WTC11 (cell line): Measurements from ENCODE around the gene FBXO41. TPM values are rescaled to one million over a fixed set of nuclear protein-coding genes. Genes with fewer than 3 reads are reported as not detected.

Source experiments
- ATAC-seq: fragments of 200-7000 bp; cut with Tn5 transposase; 2 replicates; pipeline ENCODE4 v1.10.0; 2021; ENCODE audit warnings: mild to moderate bottlenecking, moderate library complexity
- CTCF ChIA-PET: fragments of 300-600 bp; sonication (Branson Sonifier 250); formaldehyde crosslinking; loops from one replicate; lab custom pipeline; 2021; ENCODE audit warnings: antibody characterized with exemption; lab: Charles Lee
- POLR2A ChIA-PET: fragments of 350-600 bp; sonication (Branson Sonifier 250); formaldehyde crosslinking; loops from one replicate; lab custom pipeline; 2021; ENCODE audit warnings: antibody characterized with exemption; lab: Charles Lee
- DNase-seq: peaks from one replicate; pipeline ENCODE4 v3.0.0; 2021; ENCODE audit warnings: low spot score
- H3K27ac Mint-ChIP-seq: 2 replicates; pipeline ENCODE4 v1.8.0; 2021; ENCODE audit warnings: mixed read lengths
- H3K27me3 Mint-ChIP-seq: 2 replicates; pipeline ENCODE4 v1.8.0; 2021; ENCODE audit warnings: low read depth, mild to moderate bottlenecking, moderate library complexity, mixed read lengths
- H3K36me3 Mint-ChIP-seq: 2 replicates; pipeline ENCODE4 v1.8.0; 2021; ENCODE audit warnings: mixed read lengths
- H3K4me1 Mint-ChIP-seq: 2 replicates; pipeline ENCODE4 v1.8.0; 2022; ENCODE audit warnings: mixed read lengths
- H3K4me3 Mint-ChIP-seq: 2 replicates; pipeline ENCODE4 v1.8.0; 2021; ENCODE audit warnings: mild to moderate bottlenecking, moderate library complexity, mixed read lengths
- H3K9me3 Mint-ChIP-seq: 2 replicates; pipeline ENCODE4 v1.8.0; 2021; ENCODE audit warnings: mixed read lengths
- ARID4B ChIP-seq: sonication (generic); formaldehyde crosslinking; IDR thresholded peaks from 2 replicates; pipeline ENCODE4 v1.8.0; 2023; ENCODE audit warnings: missing genetic modification reagents, mild to moderate bottlenecking, borderline replicate concordance
- ATF2 ChIP-seq: sonication (generic); formaldehyde crosslinking; IDR thresholded peaks from 2 replicates; pipeline ENCODE4 v1.8.1; 2022; ENCODE audit warnings: low read depth, missing genetic modification reagents, borderline replicate concordance
- CBFB ChIP-seq: sonication (generic); formaldehyde crosslinking; IDR thresholded peaks from 2 replicates; pipeline ENCODE4 v1.8.1; 2022; ENCODE audit warnings: mild to moderate bottlenecking, low read depth, missing genetic modification reagents
- CTCF ChIP-seq: fragments of 200-600 bp; IDR thresholded peaks from 2 replicates; pipeline ENCODE4 v1.8.0; 2022; ENCODE audit warnings: antibody characterized with exemption
- EMX1 ChIP-seq: fragments of 250-450 bp; sonication (Bioruptor Pico); IDR thresholded peaks from 2 replicates; pipeline ENCODE4 v1.8.0; 2021; ENCODE audit warnings: mild to moderate bottlenecking
- FOXJ3 ChIP-seq: sonication (generic); formaldehyde crosslinking; IDR thresholded peaks from 2 replicates; pipeline ENCODE4 v1.9.0; 2021; ENCODE audit warnings: missing genetic modification reagents, mild to moderate bottlenecking, borderline replicate concordance
- FOXP1 ChIP-seq: sonication (generic); formaldehyde crosslinking; IDR thresholded peaks from 2 replicates; pipeline ENCODE4 v1.8.0; 2022; ENCODE audit warnings: missing genetic modification reagents, mild to moderate bottlenecking, moderate library complexity, borderline replicate concordance
- GRHL2 ChIP-seq: fragments of 250-450 bp; sonication (Bioruptor Pico); IDR thresholded peaks from 2 replicates; pipeline ENCODE4 v1.8.0; 2022; ENCODE audit warnings: mild to moderate bottlenecking, moderate library complexity; ENCODE audit not compliant: insufficient replicate concordance, severe bottlenecking
- HMGXB4 ChIP-seq: sonication (generic); formaldehyde crosslinking; IDR thresholded peaks from 2 replicates; pipeline ENCODE4 v1.8.1; 2023; ENCODE audit warnings: mild to moderate bottlenecking, moderate library complexity, missing genetic modification reagents
- NFATC4 ChIP-seq: fragments of 250-450 bp; sonication (Bioruptor Pico); IDR thresholded peaks from 2 replicates; pipeline ENCODE4 v1.9.0; 2021; ENCODE audit warnings: mild to moderate bottlenecking
- NFE2L1 ChIP-seq: sonication (generic); formaldehyde crosslinking; IDR thresholded peaks from 2 replicates; pipeline ENCODE4 v1.8.1; 2023; ENCODE audit warnings: missing genetic modification reagents
- NR3C1 ChIP-seq: sonication (generic); formaldehyde crosslinking; conservative IDR thresholded peaks from 2 replicates; pipeline ENCODE4 v1.8.1; 2023; ENCODE audit warnings: low read depth, mild to moderate bottlenecking, missing genetic modification reagents
- PREB ChIP-seq: sonication (generic); formaldehyde crosslinking; IDR thresholded peaks from 2 replicates; pipeline ENCODE4 v1.8.1; 2022; ENCODE audit warnings: mild to moderate bottlenecking, missing genetic modification reagents, moderate library complexity, borderline replicate concordance
- STAT6 ChIP-seq: sonication (generic); formaldehyde crosslinking; conservative IDR thresholded peaks from 2 replicates; pipeline ENCODE4 v1.8.1; 2023; ENCODE audit warnings: mild to moderate bottlenecking, low read depth, missing genetic modification reagents, moderate library complexity
- ZNF219 ChIP-seq: sonication (generic); formaldehyde crosslinking; IDR thresholded peaks from 2 replicates; pipeline ENCODE4 v1.8.0; 2023; ENCODE audit warnings: missing genetic modification reagents, mild to moderate bottlenecking, borderline replicate concordance
- ZNF263 ChIP-seq: sonication (generic); formaldehyde crosslinking; IDR thresholded peaks from 2 replicates; pipeline ENCODE4 v1.8.1; 2022; ENCODE audit warnings: low read depth, mild to moderate bottlenecking, moderate library complexity, missing genetic modification reagents
- ZNF512 ChIP-seq: sonication (generic); formaldehyde crosslinking; IDR thresholded peaks from 2 replicates; pipeline ENCODE4 v1.8.1; 2022; ENCODE audit warnings: missing genetic modification reagents, borderline replicate concordance
- ZSCAN18 ChIP-seq: fragments of 250-450 bp; sonication (Bioruptor Pico); IDR thresholded peaks from 2 replicates; pipeline ENCODE4 v2.1.2; 2022; ENCODE audit warnings: mild to moderate bottlenecking, moderate library complexity
- total RNA-seq: library from RNA; stranded (reverse); gene quantifications from 3 replicates; pipeline ENCODE4 v1.2.3, GENCODE V29; 2021

Gene FBXO41
- total RNA-seq, 1 experiment from 2014 or later = 19.2 TPM

- Mint-ChIP-seq H3K27ac (no peak overlapping the region), H3K4me1 (no peaks in the 10 kb centered on the region), H3K9me3 (no peaks in the 10 kb centered on the region), H3K27me3 (peaks cover 61% of the 10 kb centered on the region), H3K4me3 (no peak overlapping the region), H3K36me3 (no peaks in the 10 kb centered on the region)
- ATAC-seq = no peak
- ChIA-PET POLR2A (interaction anchor here (0.7 kb wide), 1 partner anchor 156 kb away, joined by 4 read pairs; no protein-coding TSS in a partner anchor), CTCF (interaction anchor here (1.1 to 1.4 kb wide), 2 partner anchors 8 to 12 kb away, joined by 4 to 7 read pairs; partner anchors contain the start of gene EGR4)
- DNase-seq = no peak
- no peak for TF ChIP-seq GRHL2
- no peak for TF ChIP-seq FOXP1 (CRISPR knock-in tag)
- no peak for TF ChIP-seq ZNF512 (CRISPR knock-in tag)
- TF ChIP-seq ARID4B (CRISPR knock-in tag) = no peak
- TF ChIP-seq EMX1 = no peak
- TF ChIP-seq ZSCAN18 = no peak
- TF ChIP-seq NFE2L1 (CRISPR knock-in tag) = no peak
- TF ChIP-seq ZNF219 (CRISPR knock-in tag) = no peak
- no peak for TF ChIP-seq CBFB (CRISPR knock-in tag)
- TF ChIP-seq HMGXB4 (CRISPR knock-in tag) = no peak
- TF ChIP-seq FOXJ3 (CRISPR knock-in tag) = no peak
- no peak for TF ChIP-seq PREB (CRISPR knock-in tag)
- no peak for TF ChIP-seq STAT6 (CRISPR knock-in tag)
- no peak for TF ChIP-seq ZNF263 (CRISPR knock-in tag)
- TF ChIP-seq NFATC4 (CRISPR knock-in tag) = no peak
- TF ChIP-seq CTCF = no peak
- TF ChIP-seq NR3C1 (CRISPR knock-in tag) = no peak
- no peak for TF ChIP-seq ATF2 (CRISPR knock-in tag)
These were observed 17.4 kb upstream of the FBXO41 start for GRCh38 chr2:73301636-73302035.
